ENCODE measurements around the gene DNAH11. TPM values are rescaled to one million over a fixed set of nuclear protein-coding genes. Genes with fewer than 3 reads are reported as not detected.

The DNAH11 gene
- total and polyA plus RNA-seq, 2 of the 4 experiments (the other 2 are of a cell fraction) = not detected

GRCh38 chr7:21544715-21545114, 1.9 kb downstream of the DNAH11 start:
- Histone ChIP-seq H4K91ac (ENCODE audit: insufficient read depth, low read depth, low read length) (no peak overlapping the region), H3K14ac (replicated peaks; ENCODE audit: low read depth, low read length) (no peak overlapping the region), H3K27ac (ENCODE audit: insufficient read depth, low read length) (no peak overlapping the region), H3K23ac (ENCODE audit: low read depth, low read length) (no peak overlapping the region), H3K4me2 (ENCODE audit: low read depth, low read length) (no peak overlapping the region), H3K9me1 (ENCODE audit: insufficient read depth, low read length) (no peaks in the 10 kb centered on the region), H4K8ac (ENCODE audit: low read depth in 2 of 2, low read length in 2 of 2) (no peak overlapping the region), H2AK9ac (replicated peaks; ENCODE audit: low read depth, low read length, poor library complexity) (no peak overlapping the region), H3K27me3 (ENCODE audit: control insufficient read depth, insufficient read depth, low read length) (peaks cover 17% of the 10 kb centered on the region), H3K36me3 (ENCODE audit: control insufficient read depth, insufficient read depth, low read length) (no peaks in the 10 kb centered on the region), H4K5ac (ENCODE audit: low read depth, low read length) (no peak overlapping the region), H3K56ac (ENCODE audit: extremely low read depth, insufficient read depth, low read length) (no peak overlapping the region), H2BK5ac (ENCODE audit: low read depth, low read length, poor library complexity, severe bottlenecking) (no peak overlapping the region), H3K9me3 (ENCODE audit: control insufficient read depth, insufficient read depth, low read length) (no peaks in the 10 kb centered on the region), H3K4ac (ENCODE audit: low read depth, low read length) (no peak overlapping the region), H2BK20ac (ENCODE audit: low read depth, low read length) (no peak overlapping the region), H3K18ac (ENCODE audit: low read depth, low read length) (no peak overlapping the region), H2AK5ac (ENCODE audit: low read depth, low read length) (no peak overlapping the region), H2AFZ (replicated peaks; ENCODE audit: low read length, poor library complexity) (no peak overlapping the region), H3K79me1 (ENCODE audit: low read depth in 1 of 2, low read length in 2 of 2) (no peaks in the 10 kb centered on the region), H3K9ac (ENCODE audit: low read depth, low read length) (no peak overlapping the region), H2BK15ac (ENCODE audit: low read depth, low read length) (no peak overlapping the region), H4K20me1 (ENCODE audit: insufficient read depth, low read length) (no peaks in the 10 kb centered on the region), H3K4me3 (ENCODE audit: insufficient read depth, low read depth, low read length) (no peak overlapping the region), H3K4me1 (ENCODE audit: control insufficient read depth, insufficient read depth, low read length) (no peaks in the 10 kb centered on the region; the same call in 1 of the 2 replicates), H2BK120ac (ENCODE audit: low read depth, low read length) (no peak overlapping the region)
- POLR2A ChIA-PET (ENCODE audit: unreplicated experiment) = no interaction called here
- DNase-seq (no peak), ATAC-seq (ENCODE audit: low read depth) (no peak)
- WGBS, 2 experiments (ENCODE audit: extremely low coverage in 2 of 2, insufficient read length in 1 of 2) = no CpG with 5 or more reads among the region's 3 CpGs
- in situ Hi-C loops (cut with MboI; ENCODE audit: low sequenced_read_pairs) (no loop called here), dilution Hi-C loops (cut with HindIII; ENCODE audit: low sequenced_read_pairs, unreplicated experiment) (no loop called here), intact Hi-C loops (cut with micrococcal nuclease) (no loop called here)
- CTCF ChIA-PET = no interaction called here
- BruUV-seq (replicated peaks) = no TSS peak
- TF ChIP-seq MAZ (IDR thresholded peaks at IDR 0.05; ENCODE audit: borderline replicate concordance, low read depth, low read length) = no peak
- no peak for TF ChIP-seq MXI1 (IDR thresholded peaks at IDR 0.05; ENCODE audit: borderline replicate concordance, low read depth, low read length)
- no peak for TF ChIP-seq CHD1 (IDR thresholded peaks at IDR 0.05; ENCODE audit: low read depth, low read length)
- TF ChIP-seq NFE2L2 (IDR thresholded peaks at IDR 0.05; ENCODE audit: low read depth, low read length) = no peak
- TF ChIP-seq CEBPB (IDR thresholded peaks at IDR 0.05; ENCODE audit: low read depth, low read length) = no peak
- TF ChIP-seq ELK1 (IDR thresholded peaks at IDR 0.05; ENCODE audit: borderline replicate concordance, low read depth, low read length) = no peak
- no peak for TF ChIP-seq RCOR1 (IDR thresholded peaks at IDR 0.05; ENCODE audit: insufficient replicate concordance, low read length)
- TF ChIP-seq MAFK (IDR thresholded peaks at IDR 0.05; ENCODE audit: low read depth, low read length) = no peak
- TF ChIP-seq FOS (IDR thresholded peaks at IDR 0.05; ENCODE audit: low read depth, low read length) = no peak
- TF ChIP-seq POLR2A (IDR thresholded peaks at IDR 0.05; ENCODE audit: low read depth, low read length) = no peak

Measured in IMR-90 (cell line).